ENCODE data around the gene TULP4.
"Not testable (repeated sequence)": the region's sequence is repeated elsewhere in the genome, so short reads cannot be mapped to it uniquely, and the experiment has no call there.

Gene TULP4

GRCh38 chr6:158300306-158301143 is 11.7 kb upstream of the TULP4 start:
- H3K27ac ChIP-seq, result not testable (repeated sequence)

- H3K27ac ChIP-seq, result not testable (repeated sequence)
These were observed 10.7 kb upstream of the TULP4 start for GRCh38 chr6:158301561-158301960.

GRCh38 chr6:158302195-158302796 is 10.0 kb upstream of the TULP4 start:
- H3K27ac ChIP-seq, result not testable (repeated sequence)

GRCh38 chr6:158303210-158303731 is 9.0 kb upstream of the TULP4 start:
- TF ChIP-seq ZFX (IDR thresholded peaks at IDR 0.05; ENCODE audit: borderline replicate concordance) (no peak), CTCF (IDR thresholded peaks at IDR 0.05) (no peak)
- no peak overlapping the region for H3K27ac ChIP-seq

GRCh38 chr6:158304254-158304653 is 8.0 kb upstream of the TULP4 start:
- TF ChIP-seq CTCF (IDR thresholded peaks at IDR 0.05) (no peak), ZFX (IDR thresholded peaks at IDR 0.05; ENCODE audit: borderline replicate concordance) (no peak)
- no peak overlapping the region for H3K27ac ChIP-seq

GRCh38 chr6:158309814-158310213 is 2.5 kb upstream of the TULP4 start:
- TF ChIP-seq CTCF (IDR thresholded peaks at IDR 0.05) (no peak), ZFX (IDR thresholded peaks at IDR 0.05; ENCODE audit: borderline replicate concordance) (no peak)
- no peak overlapping the region for H3K27ac ChIP-seq

GRCh38 chr6:158311193-158311592 is 1.1 kb upstream of the TULP4 start:
- no peak overlapping the region for H3K27ac ChIP-seq
- TF ChIP-seq CTCF (IDR thresholded peaks at IDR 0.05) (no peak), ZFX (IDR thresholded peaks at IDR 0.05; ENCODE audit: borderline replicate concordance) (no peak)

GRCh38 chr6:158311626-158312025 is 639 bp upstream of the TULP4 start:
- H3K27ac ChIP-seq, result no peak overlapping the region

More at GRCh38 chr6:158311626-158312025, 639 bp upstream of the TULP4 start:
- no peak for TF ChIP-seq ZFX (IDR thresholded peaks at IDR 0.05; ENCODE audit: borderline replicate concordance)
- no peak for TF ChIP-seq CTCF (IDR thresholded peaks at IDR 0.05)
